ENCODE data around the gene ATP10A. TPM values are rescaled to one million over a fixed set of nuclear protein-coding genes. Genes with fewer than 3 reads are reported as not detected.

The ATP10A gene
- total RNA-seq, 1 donor from 2014 or later = 1.9 TPM

DNA sequence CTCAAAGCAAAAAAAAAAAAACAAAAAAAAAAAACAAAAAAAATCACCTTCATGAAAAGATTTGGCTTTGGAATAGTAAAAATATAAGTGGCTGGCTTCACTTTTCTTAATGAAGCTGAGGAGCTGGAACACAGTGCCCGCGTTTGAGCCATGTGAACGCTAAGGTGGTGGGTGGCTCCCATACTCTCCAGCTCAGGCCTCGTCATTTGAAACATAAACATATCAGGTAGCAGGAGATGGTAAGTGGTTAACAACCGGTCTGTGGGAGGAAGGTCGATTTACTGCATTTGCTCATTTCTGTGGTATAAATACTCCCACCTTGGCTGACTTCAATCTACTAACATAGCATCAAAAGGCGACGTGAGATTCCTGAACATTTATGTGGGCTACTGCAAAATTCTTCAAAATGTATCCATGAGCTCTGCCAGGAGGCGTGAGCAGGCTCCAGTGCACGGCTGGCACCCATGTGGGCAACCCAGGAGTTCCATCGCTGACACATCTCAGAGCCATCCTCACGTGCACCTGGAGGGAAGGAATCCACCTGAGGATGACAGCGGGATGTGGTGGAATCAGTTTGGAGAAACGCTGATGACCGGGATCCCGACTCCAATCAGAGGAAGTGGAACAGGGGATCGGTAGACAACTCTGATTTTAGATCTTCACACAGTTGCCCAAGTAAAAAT is 157.6 kb downstream of the ATP10A start:
- no peak for DNase-seq (ENCODE audit: extremely low spot score, unreplicated experiment)
- TF ChIP-seq, protein P1, sequence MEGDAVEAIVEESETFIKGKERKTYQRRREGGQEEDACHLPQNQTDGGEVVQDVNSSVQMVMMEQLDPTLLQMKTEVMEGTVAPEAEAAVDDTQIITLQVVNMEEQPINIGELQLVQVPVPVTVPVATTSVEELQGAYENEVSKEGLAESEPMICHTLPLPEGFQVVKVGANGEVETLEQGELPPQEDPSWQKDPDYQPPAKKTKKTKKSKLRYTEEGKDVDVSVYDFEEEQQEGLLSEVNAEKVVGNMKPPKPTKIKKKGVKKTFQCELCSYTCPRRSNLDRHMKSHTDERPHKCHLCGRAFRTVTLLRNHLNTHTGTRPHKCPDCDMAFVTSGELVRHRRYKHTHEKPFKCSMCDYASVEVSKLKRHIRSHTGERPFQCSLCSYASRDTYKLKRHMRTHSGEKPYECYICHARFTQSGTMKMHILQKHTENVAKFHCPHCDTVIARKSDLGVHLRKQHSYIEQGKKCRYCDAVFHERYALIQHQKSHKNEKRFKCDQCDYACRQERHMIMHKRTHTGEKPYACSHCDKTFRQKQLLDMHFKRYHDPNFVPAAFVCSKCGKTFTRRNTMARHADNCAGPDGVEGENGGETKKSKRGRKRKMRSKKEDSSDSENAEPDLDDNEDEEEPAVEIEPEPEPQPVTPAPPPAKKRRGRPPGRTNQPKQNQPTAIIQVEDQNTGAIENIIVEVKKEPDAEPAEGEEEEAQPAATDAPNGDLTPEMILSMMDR (conservative IDR thresholded peaks at IDR 0.05) = no peak
- Mint-ChIP-seq H3K36me3 (no peaks in the 10 kb centered on the region), H3K4me1 (ENCODE audit: unreplicated experiment) (no peaks in the 10 kb centered on the region), H3K27ac (no peak overlapping the region), H3K9me3 (no peaks in the 10 kb centered on the region), H3K27me3 (no peaks in the 10 kb centered on the region), H3K4me3 (no peak overlapping the region)

DNA sequence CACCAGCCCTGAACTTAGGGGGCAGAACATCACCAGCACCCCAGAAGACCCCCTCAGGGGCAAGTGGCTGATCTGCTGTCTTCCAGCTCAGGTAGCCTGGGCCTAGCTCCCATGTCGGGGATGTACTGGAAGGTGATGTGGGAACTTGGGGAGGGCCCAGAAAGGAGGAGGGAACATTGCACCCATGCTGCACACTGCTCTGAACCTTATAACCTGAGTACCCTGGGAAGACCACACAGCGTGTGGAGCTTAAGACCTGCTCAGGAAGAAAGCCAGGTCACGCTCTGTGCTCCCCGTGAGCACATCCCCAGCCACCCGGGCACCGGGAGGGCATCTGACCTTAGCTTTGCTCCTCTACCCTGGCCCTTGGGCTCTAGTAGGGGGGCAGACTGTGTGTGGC is 159.4 kb downstream of the ATP10A start:
- H3K36me3 Mint-ChIP-seq = no peaks in the 10 kb centered on the region
- no peaks in the 10 kb centered on the region for H3K9me3 Mint-ChIP-seq
- H3K27ac Mint-ChIP-seq = no peak overlapping the region
- H3K4me1 Mint-ChIP-seq (ENCODE audit: unreplicated experiment) = no peaks in the 10 kb centered on the region
- no peaks in the 10 kb centered on the region for H3K27me3 Mint-ChIP-seq
- no peak overlapping the region for H3K4me3 Mint-ChIP-seq
- no peak for DNase-seq (ENCODE audit: extremely low spot score, unreplicated experiment)
- TF ChIP-seq, protein P1 (conservative IDR thresholded peaks at IDR 0.05) = no peak

DNA sequence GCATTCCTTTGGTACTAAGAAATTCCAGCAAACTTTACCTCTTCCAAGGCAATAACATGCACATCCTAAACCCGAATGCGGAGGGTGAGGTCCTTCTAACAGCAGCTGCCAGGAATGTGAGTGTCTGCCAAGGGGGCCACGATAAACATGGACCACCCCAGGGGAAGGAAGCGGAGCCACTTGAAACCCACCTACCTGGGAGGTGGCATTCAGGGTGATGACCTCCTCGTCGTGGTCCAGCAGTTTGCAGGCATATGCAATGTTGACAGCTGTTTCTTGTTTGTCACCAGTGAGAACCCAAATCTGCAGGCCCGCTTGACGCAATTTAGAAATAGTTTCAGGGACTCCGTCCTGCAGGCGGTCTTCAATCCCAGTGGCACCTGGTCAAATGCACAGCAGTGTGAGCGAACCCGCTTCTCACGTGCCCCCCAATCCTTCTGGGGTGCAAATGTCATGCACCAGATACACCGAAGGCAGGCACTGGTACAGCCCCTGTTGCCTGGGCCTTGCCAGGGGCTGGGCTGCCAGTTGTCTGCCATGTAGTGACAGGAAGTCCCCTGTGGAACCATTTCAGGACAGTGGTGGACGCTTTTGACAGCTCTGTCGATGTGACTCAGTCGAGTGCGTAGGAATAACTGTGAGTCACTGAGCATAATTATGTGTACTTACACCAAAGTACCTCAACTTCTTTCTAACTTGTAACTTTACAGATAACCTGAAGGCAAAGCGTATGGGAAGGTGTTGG is 161.2 kb downstream of the ATP10A start:
- H3K9me3 Mint-ChIP-seq = no peaks in the 10 kb centered on the region
- no peak for DNase-seq (ENCODE audit: extremely low spot score, unreplicated experiment)
- no peaks in the 10 kb centered on the region for H3K27me3 Mint-ChIP-seq
- H3K36me3 Mint-ChIP-seq = no peaks in the 10 kb centered on the region
- H3K4me3 Mint-ChIP-seq = no peak overlapping the region
- no peak overlapping the region for H3K27ac Mint-ChIP-seq
- TF ChIP-seq, protein P1 (conservative IDR thresholded peaks at IDR 0.05) = no peak
- no peaks in the 10 kb centered on the region for H3K4me1 Mint-ChIP-seq (ENCODE audit: unreplicated experiment)

- TF ChIP-seq, protein P1 (conservative IDR thresholded peaks at IDR 0.05) = no peak
- H3K9me3 Mint-ChIP-seq = no peaks in the 10 kb centered on the region
- H3K4me1 Mint-ChIP-seq (ENCODE audit: unreplicated experiment) = no peaks in the 10 kb centered on the region
- H3K27me3 Mint-ChIP-seq = no peaks in the 10 kb centered on the region
- H3K27ac Mint-ChIP-seq = no peak overlapping the region
- no peaks in the 10 kb centered on the region for H3K36me3 Mint-ChIP-seq
- no peak for DNase-seq (ENCODE audit: extremely low spot score, unreplicated experiment)
- H3K4me3 Mint-ChIP-seq = no peak overlapping the region
Measured at GRCh38 chr15:25700916-25701315, 162.2 kb downstream of the ATP10A start.

DNA sequence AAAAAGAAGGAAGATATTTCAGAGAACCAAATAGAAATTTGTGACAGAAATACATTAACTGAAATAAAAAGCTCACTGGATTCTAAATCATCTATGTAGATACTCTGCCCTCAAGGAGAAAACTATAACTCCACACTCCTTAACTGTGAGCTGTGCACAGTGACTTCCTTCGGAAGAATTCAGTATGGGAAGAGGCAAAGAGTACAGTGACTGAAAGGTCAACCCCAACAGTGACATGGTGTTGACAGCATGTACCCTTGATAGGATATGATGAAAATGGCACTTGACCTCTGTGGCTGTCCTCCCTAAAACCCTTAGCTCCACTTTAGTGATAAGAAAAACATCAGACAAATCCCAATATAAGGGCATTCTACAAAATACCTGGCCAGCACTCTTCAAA is 165.5 kb downstream of the ATP10A start:
- TF ChIP-seq, protein P1 (conservative IDR thresholded peaks at IDR 0.05) = no peak
- Mint-ChIP-seq H3K4me1 (ENCODE audit: unreplicated experiment) (no peaks in the 10 kb centered on the region), H3K27me3 (no peaks in the 10 kb centered on the region), H3K36me3 (no peaks in the 10 kb centered on the region), H3K9me3 (no peaks in the 10 kb centered on the region), H3K27ac (no peak overlapping the region), H3K4me3 (no peak overlapping the region)
- DNase-seq (ENCODE audit: extremely low spot score, unreplicated experiment) = no peak

All from type B pancreatic cell (in vitro differentiated cells).